ENCODE data around the gene CLCN5. TPM values are rescaled to one million over a fixed set of nuclear protein-coding genes. Genes with fewer than 3 reads are reported as not detected.
A peak's percentile ranks its signal among the peaks of the same experiment; 100 is the strongest.

The CLCN5 gene
- total and polyA plus RNA-seq, 2 experiments from 2014 or later, result 1.8 to 2.9 TPM

- Histone ChIP-seq H3K9ac (no peak overlapping the region), H3K27me3 (replicated peaks; ENCODE audit: insufficient read depth) (no peaks in the 10 kb centered on the region), H4K20me1 (ENCODE audit: insufficient read depth) (no peaks in the 10 kb centered on the region), H3F3A (ENCODE audit: insufficient read depth) (no peaks in the 10 kb centered on the region), H3K4me3 (no peak overlapping the region), H2AFZ (no peak overlapping the region), H3K9me3 (ENCODE audit: low read depth) (no peaks in the 10 kb centered on the region), H3K9me2 (ENCODE audit: insufficient read depth) (no peaks in the 10 kb centered on the region), H3K4me2 (ENCODE audit: unreplicated experiment) (no peak overlapping the region), H3K27ac (no peak overlapping the region), H3K36me3 (ENCODE audit: low read depth) (no peaks in the 10 kb centered on the region), H3K4me1 (ENCODE audit: insufficient read depth) (0 out of 2 replicates have a peak, but pooled peaks cover 8% of the 10 kb centered on the region), H3K79me2 (ENCODE audit: insufficient read depth) (no peaks in the 10 kb centered on the region)
- in situ Hi-C loops (cut with MboI), result no loop called here
- TF ChIP-seq EZH2phosphoT487 (IDR thresholded peaks at IDR 0.05; ENCODE audit: insufficient read depth, low read depth), result no peak
- TF ChIP-seq EZH2 (IDR thresholded peaks at IDR 0.05; ENCODE audit: insufficient read depth, poor library complexity, severe bottlenecking), result no peak
- DNase-seq, result no peak
- WGBS, 2 experiments (ENCODE audit: low coverage in 1 of 2, low lambda C conversion rate in 2 of 2, missing lambda C conversion rate in 2 of 2), result 52 to 56% methylated on average over 2 of the region's 2 CpGs
Measured at GRCh38 chrX:49925176-49925575, 2.8 kb downstream of the CLCN5 start.

- peak; percentile 14 for DNase-seq
- Histone ChIP-seq H3K9me3 (ENCODE audit: low read depth) (no peaks in the 10 kb centered on the region), H4K20me1 (ENCODE audit: insufficient read depth) (no peaks in the 10 kb centered on the region), H3K27ac (no peak overlapping the region), H3K79me2 (ENCODE audit: insufficient read depth) (no peaks in the 10 kb centered on the region), H3K4me2 (ENCODE audit: unreplicated experiment) (no peak overlapping the region), H3K36me3 (ENCODE audit: low read depth) (no peaks in the 10 kb centered on the region), H3K4me3 (no peak overlapping the region), H3F3A (ENCODE audit: insufficient read depth) (no peaks in the 10 kb centered on the region), H3K9ac (no peak overlapping the region), H3K27me3 (replicated peaks; ENCODE audit: insufficient read depth) (no peaks in the 10 kb centered on the region), H3K9me2 (ENCODE audit: insufficient read depth) (no peaks in the 10 kb centered on the region), H2AFZ (no peak overlapping the region), H3K4me1 (ENCODE audit: insufficient read depth) (no peaks in the 10 kb centered on the region)
- WGBS, 2 experiments (ENCODE audit: low coverage in 1 of 2, low lambda C conversion rate in 2 of 2, missing lambda C conversion rate in 2 of 2), result 29 to 40% methylated on average over 1 of the region's 1 CpG
- no peak for TF ChIP-seq EZH2phosphoT487 (IDR thresholded peaks at IDR 0.05; ENCODE audit: insufficient read depth, low read depth)
- no peak for TF ChIP-seq EZH2 (IDR thresholded peaks at IDR 0.05; ENCODE audit: insufficient read depth, poor library complexity, severe bottlenecking)
- in situ Hi-C loops (cut with MboI), result no loop called here
Measured at GRCh38 chrX:49930039-49930438, 7.6 kb downstream of the CLCN5 start.

- Histone ChIP-seq H2AFZ (no peak overlapping the region), H3K36me3 (ENCODE audit: low read depth) (no peaks in the 10 kb centered on the region), H3K4me2 (ENCODE audit: unreplicated experiment) (no peak overlapping the region), H3K27me3 (replicated peaks; ENCODE audit: insufficient read depth) (no peaks in the 10 kb centered on the region), H4K20me1 (ENCODE audit: insufficient read depth) (no peaks in the 10 kb centered on the region), H3K4me3 (no peak overlapping the region), H3K9me3 (ENCODE audit: low read depth) (no peaks in the 10 kb centered on the region), H3K27ac (no peak overlapping the region), H3K9me2 (ENCODE audit: insufficient read depth) (no peaks in the 10 kb centered on the region), H3F3A (ENCODE audit: insufficient read depth) (no peaks in the 10 kb centered on the region), H3K9ac (no peak overlapping the region), H3K4me1 (ENCODE audit: insufficient read depth) (no peaks in the 10 kb centered on the region), H3K79me2 (ENCODE audit: insufficient read depth) (no peaks in the 10 kb centered on the region)
- DNase-seq, result no peak
- in situ Hi-C loops (cut with MboI), result no loop called here
- 100% methylated on average over 2 of the region's 2 CpGs for WGBS, 2 experiments (ENCODE audit: low coverage in 1 of 2, low lambda C conversion rate in 2 of 2, missing lambda C conversion rate in 2 of 2)
- no peak for TF ChIP-seq EZH2 (IDR thresholded peaks at IDR 0.05; ENCODE audit: insufficient read depth, poor library complexity, severe bottlenecking)
- TF ChIP-seq EZH2phosphoT487 (IDR thresholded peaks at IDR 0.05; ENCODE audit: insufficient read depth, low read depth), result no peak
Measured at GRCh38 chrX:49932791-49933190, 10.4 kb downstream of the CLCN5 start.

GRCh38 chrX:49934148-49934547 is 11.8 kb downstream of the CLCN5 start:
- no peak overlapping the region for H3K27ac ChIP-seq
- no peaks in the 10 kb centered on the region for H3K9me2 ChIP-seq (ENCODE audit: insufficient read depth)
- H3K4me2 ChIP-seq (ENCODE audit: unreplicated experiment), result no peak overlapping the region
- H2AFZ ChIP-seq, result no peak overlapping the region
- no peak overlapping the region for H3K9ac ChIP-seq
- no peaks in the 10 kb centered on the region for H3K36me3 ChIP-seq (ENCODE audit: low read depth)
- no peaks in the 10 kb centered on the region for H3K9me3 ChIP-seq (ENCODE audit: low read depth)
- no peak overlapping the region for H3K4me3 ChIP-seq
- H3K27me3 ChIP-seq (replicated peaks; ENCODE audit: insufficient read depth), result no peaks in the 10 kb centered on the region
- H3K4me1 ChIP-seq (ENCODE audit: insufficient read depth), result no peaks in the 10 kb centered on the region
- in situ Hi-C loops (cut with MboI), result no loop called here
- no peak for DNase-seq
- TF ChIP-seq EZH2phosphoT487 (IDR thresholded peaks at IDR 0.05; ENCODE audit: insufficient read depth, low read depth) (no peak), EZH2 (IDR thresholded peaks at IDR 0.05; ENCODE audit: insufficient read depth, poor library complexity, severe bottlenecking) (no peak)
- H3F3A ChIP-seq (ENCODE audit: insufficient read depth), result no peaks in the 10 kb centered on the region
- H4K20me1 ChIP-seq (ENCODE audit: insufficient read depth), result no peaks in the 10 kb centered on the region
- no peaks in the 10 kb centered on the region for H3K79me2 ChIP-seq (ENCODE audit: insufficient read depth)
- WGBS, 2 experiments (ENCODE audit: low coverage in 1 of 2, low lambda C conversion rate in 2 of 2, missing lambda C conversion rate in 2 of 2), result 96 to 100% methylated on average over 3 of the region's 3 CpGs

- no peak overlapping the region for H3K27ac ChIP-seq
- H4K20me1 ChIP-seq (ENCODE audit: insufficient read depth), result no peaks in the 10 kb centered on the region
Measured at GRCh38 chrX:49934729-49935128, 12.3 kb downstream of the CLCN5 start.

More at GRCh38 chrX:49934729-49935128, 12.3 kb downstream of the CLCN5 start:
- 93 to 94% methylated on average over 3 of the region's 3 CpGs for WGBS, 2 experiments (ENCODE audit: low coverage in 1 of 2, low lambda C conversion rate in 2 of 2, missing lambda C conversion rate in 2 of 2)
- no peak for DNase-seq
- no peak for TF ChIP-seq EZH2 (IDR thresholded peaks at IDR 0.05; ENCODE audit: insufficient read depth, poor library complexity, severe bottlenecking)
- TF ChIP-seq EZH2phosphoT487 (IDR thresholded peaks at IDR 0.05; ENCODE audit: insufficient read depth, low read depth), result no peak
- Histone ChIP-seq H3K36me3 (ENCODE audit: low read depth) (no peaks in the 10 kb centered on the region), H3K9me2 (ENCODE audit: insufficient read depth) (no peaks in the 10 kb centered on the region), H3K9ac (no peak overlapping the region), H3K9me3 (ENCODE audit: low read depth) (no peaks in the 10 kb centered on the region), H3F3A (ENCODE audit: insufficient read depth) (no peaks in the 10 kb centered on the region), H2AFZ (no peak overlapping the region), H3K27me3 (replicated peaks; ENCODE audit: insufficient read depth) (no peaks in the 10 kb centered on the region), H3K4me2 (ENCODE audit: unreplicated experiment) (no peak overlapping the region), H3K4me3 (no peak overlapping the region), H3K79me2 (ENCODE audit: insufficient read depth) (no peaks in the 10 kb centered on the region), H3K4me1 (ENCODE audit: insufficient read depth) (no peaks in the 10 kb centered on the region)
- in situ Hi-C loops (cut with MboI), result no loop called here
